ENCODE results near the gene GSTCD.

DNA sequence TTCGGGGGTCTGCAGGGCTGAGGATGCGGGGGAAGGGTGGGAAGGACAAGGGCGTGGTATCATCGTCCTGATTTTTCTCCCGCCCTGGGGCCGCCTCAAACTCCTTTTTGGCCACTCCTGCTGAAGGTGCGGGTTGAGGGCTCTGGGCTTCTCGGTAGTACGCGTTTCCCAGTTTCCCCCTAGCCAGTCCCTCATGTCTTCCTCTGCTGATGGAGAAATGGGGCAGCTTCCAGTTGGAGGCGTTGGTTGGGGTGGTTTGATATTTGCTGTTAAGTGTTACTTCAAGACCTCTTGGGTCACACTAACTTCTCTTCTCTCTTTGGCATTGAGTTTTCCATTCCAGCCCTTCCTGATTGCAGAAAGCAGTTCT lies 482 bp downstream of the GSTCD start:
- TF ChIP-seq POU6F1 (CRISPR knock-in tag; IDR thresholded peaks at IDR 0.05; ENCODE audit: borderline replicate concordance, low read depth) (no peak), RARB (CRISPR knock-in tag; IDR thresholded peaks at IDR 0.05) (no peak), ESRRG (CRISPR knock-in tag; IDR thresholded peaks at IDR 0.05) (no peak), ZFP3 (CRISPR knock-in tag; IDR thresholded peaks at IDR 0.05) (no peak), SNAI2 (CRISPR knock-in tag; IDR thresholded peaks at IDR 0.05) (no peak), TOX (CRISPR knock-in tag; IDR thresholded peaks at IDR 0.05; ENCODE audit: borderline replicate concordance) (no peak), ZC3H10 (CRISPR knock-in tag; IDR thresholded peaks at IDR 0.05) (no peak)

Data from SK-N-SH treated with all-trans-retinoic acid at 6 μM for 48 hours (cell line).